Small intestine (tissue), 7 donors: ENCODE data around the gene TSC1. TPM values are rescaled to one million over a fixed set of nuclear protein-coding genes. Genes with fewer than 3 reads are reported as not detected.

ENCODE experiments used
- DNase-seq, 2 donors: peaks; one replicate each; pipeline versions ENCODE4 v3.0.0 to v3.0.0-alpha.2; 2013
- FAIRE-seq: peaks from 2 replicates; lab custom pipeline; 2012; peaks lifted over from hg19 to GRCh38; lab: Jason Lieb, UNC
- H3K27ac ChIP-seq, 3 donors: one replicate each; pipeline ENCODE4 v1.5.1; 2013; ENCODE audit warnings: low read length in 2 of 3, mild to moderate bottlenecking in 2 of 3, control low read depth in 1 of 3, inconsistent platforms in 1 of 3, low read depth in 1 of 3, moderate library complexity in 1 of 3
- H3K27me3 ChIP-seq, 3 donors: one replicate each; pipeline ENCODE4 v1.6.1; 2013; ENCODE audit warnings: low read length in 3 of 3, inconsistent platforms in 1 of 3; ENCODE audit not compliant: control insufficient read depth in 3 of 3, insufficient read depth in 3 of 3
- H3K36me3 ChIP-seq, 3 donors: one replicate each; pipeline ENCODE4 v1.6.1; 2013; ENCODE audit warnings: low read length in 3 of 3, inconsistent platforms in 1 of 3, low read depth in 1 of 3, mild to moderate bottlenecking in 1 of 3, moderate library complexity in 1 of 3; ENCODE audit not compliant: control insufficient read depth in 3 of 3, insufficient read depth in 2 of 3
- H3K4me1 ChIP-seq, 3 donors: one replicate each; pipeline ENCODE4 v1.6.1; 2013; ENCODE audit warnings: low read length in 2 of 3, inconsistent platforms in 1 of 3, low read depth in 1 of 3, mild to moderate bottlenecking in 1 of 3, moderate library complexity in 1 of 3; ENCODE audit not compliant: control insufficient read depth in 3 of 3, insufficient read depth in 2 of 3
- H3K4me3 ChIP-seq, 3 donors: one replicate each; pipeline ENCODE4 v1.5.1; 2013; ENCODE audit warnings: low read length in 3 of 3, control low read depth in 1 of 3, inconsistent platforms in 1 of 3, low read depth in 1 of 3, mild to moderate bottlenecking in 1 of 3, moderate library complexity in 1 of 3
- H3K9me3 ChIP-seq, 2 donors: one replicate each; pipeline ENCODE4 v1.6.1; 2013; ENCODE audit warnings: low read depth in 1 of 2, low read length in 1 of 2; ENCODE audit not compliant: control insufficient read depth in 2 of 2, insufficient read depth in 1 of 2
- WGBS, 3 donors: extraction: QIAGEN DNeasy Blood & Tissue Kit; methylation state at CpG; one replicate each; pipeline ENCODE4 v1.1.7; 2013; 5-methylcytosine and 5-hydroxymethylcytosine counted together
- polyA plus RNA-seq, 4 donors: library from polyadenylated mRNA; stranded (reverse) in 3 of 4; unstranded in 1 of 4; fragments of 200-250 nt in 3 of 4; fragments of 120-200 nt in 1 of 4; gene quantifications; one replicate each; pipeline versions ENCODE4 v1.2.1 to v1.2.3, GENCODE V29; 2013
- donor health status: healthy with polysubstance abuse.
- donor health status: control.
- donor health status: control.
- donor health status: Bipolar disorder and iron deficiency.
- donor health status: healthy.

Gene TSC1
- polyA plus RNA-seq, 4 donors: 7.3 to 43.3 (median 12.1) TPM

DNA sequence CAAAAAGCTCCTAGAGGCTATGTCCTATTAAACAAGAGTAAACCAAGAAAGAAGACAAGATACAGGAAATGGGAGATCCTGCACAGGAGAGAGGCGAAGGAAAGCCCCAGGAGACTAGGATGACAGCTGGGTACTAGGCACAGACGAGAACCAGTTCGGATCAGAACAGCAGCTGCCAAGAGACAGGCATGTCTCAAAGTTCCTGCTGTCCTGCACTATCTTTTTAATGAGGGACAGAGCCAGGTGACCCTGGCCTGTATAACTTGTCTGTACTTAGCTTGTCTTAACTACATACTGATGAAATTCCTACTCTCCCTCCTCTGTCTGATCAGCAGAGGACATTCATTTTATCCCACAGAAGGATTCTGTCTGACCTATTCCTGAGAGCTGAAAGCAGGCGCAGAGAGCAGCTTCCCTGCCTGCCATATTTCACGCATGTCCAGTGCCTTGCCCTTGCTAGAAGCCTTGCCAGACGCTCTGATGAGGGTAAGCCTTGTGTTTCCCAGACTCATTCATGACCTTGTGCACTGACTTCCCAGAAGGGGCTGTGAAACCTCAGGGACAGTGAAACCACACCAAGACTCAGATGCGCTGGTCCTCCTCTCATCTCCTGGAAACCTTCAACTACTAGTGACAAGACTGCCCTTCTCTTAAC, 24.7 kb downstream of the TSC1 start:
- 93 to 97% (median 94%) methylated on average over 7 of the region's 7 CpGs for WGBS, 3 donors

DNA sequence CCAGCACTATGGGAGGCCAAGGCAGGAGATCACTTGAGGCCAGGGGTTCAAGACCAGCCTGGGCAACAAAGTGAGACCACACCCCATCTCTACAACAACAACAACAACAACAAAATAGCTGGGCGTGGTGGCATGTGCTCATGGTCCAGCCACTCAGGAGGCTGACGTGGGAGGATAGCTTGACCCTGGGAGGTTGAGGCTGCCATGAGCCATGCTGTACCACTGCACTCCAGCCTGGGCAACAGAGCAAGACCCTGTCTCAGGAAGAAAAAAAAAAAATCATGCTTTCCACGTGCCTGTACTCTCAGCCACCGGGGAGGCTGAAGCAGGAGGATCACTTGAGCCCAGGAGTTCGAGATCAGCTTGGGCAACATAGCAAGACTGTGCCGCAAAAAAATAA, 29.5 kb downstream of the TSC1 start:
- Histone ChIP-seq H3K4me1 (no peaks in the 10 kb centered on the region), H3K4me3 (no peak overlapping the region), H3K27me3 (no peaks in the 10 kb centered on the region), H3K36me3 (peaks cover 8 to 39% (median 18%) of the 10 kb centered on the region in 3 donors), H3K27ac (no peak overlapping the region), H3K9me3 (no peaks in the 10 kb centered on the region)
- WGBS, 3 donors: 93 to 95% (median 94%) methylated on average over 6 of the region's 6 CpGs
- FAIRE-seq: no peak
- no peak for DNase-seq

More for the DNA sequence above, 24.7 kb downstream of the TSC1 start:
- DNase-seq (no peak), FAIRE-seq (no peak)
- Histone ChIP-seq H3K9me3 (no peaks in the 10 kb centered on the region), H3K4me3 (no peak overlapping the region), H3K27ac (no peak overlapping the region), H3K36me3 (peaks cover 17 to 37% (median 34%) of the 10 kb centered on the region in 3 donors), H3K27me3 (no peaks in the 10 kb centered on the region), H3K4me1 (no peaks in the 10 kb centered on the region)

DNA sequence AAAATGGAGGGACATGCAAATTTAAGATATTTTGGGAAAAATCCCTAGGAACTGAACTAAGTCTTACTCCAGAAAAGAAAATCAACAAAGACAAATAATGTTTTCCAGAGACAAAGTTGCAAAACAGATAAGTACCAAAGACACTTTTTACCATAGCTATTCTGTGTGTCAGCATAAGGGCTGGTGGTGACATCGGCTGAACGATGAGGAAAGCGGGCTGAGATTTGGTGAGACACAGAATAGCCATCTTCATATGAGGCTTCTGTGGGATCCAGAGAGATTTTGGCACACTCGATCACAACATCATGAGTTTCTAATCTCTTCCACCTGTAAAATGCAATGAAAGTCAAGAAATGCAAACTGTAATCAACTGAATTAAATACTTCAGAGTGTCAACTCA, 32.3 kb downstream of the TSC1 start:
- Histone ChIP-seq H3K36me3 (peaks cover 9 to 36% (median 11%) of the 10 kb centered on the region in 3 donors), H3K4me1 (no peaks in the 10 kb centered on the region), H3K27me3 (no peaks in the 10 kb centered on the region), H3K4me3 (no peak overlapping the region), H3K9me3 (no peaks in the 10 kb centered on the region), H3K27ac (no peak overlapping the region)
- no peak for FAIRE-seq
- WGBS, 3 donors: 95 to 99% (median 97%) methylated on average over 4 of the region's 4 CpGs
- no peak for DNase-seq

DNA sequence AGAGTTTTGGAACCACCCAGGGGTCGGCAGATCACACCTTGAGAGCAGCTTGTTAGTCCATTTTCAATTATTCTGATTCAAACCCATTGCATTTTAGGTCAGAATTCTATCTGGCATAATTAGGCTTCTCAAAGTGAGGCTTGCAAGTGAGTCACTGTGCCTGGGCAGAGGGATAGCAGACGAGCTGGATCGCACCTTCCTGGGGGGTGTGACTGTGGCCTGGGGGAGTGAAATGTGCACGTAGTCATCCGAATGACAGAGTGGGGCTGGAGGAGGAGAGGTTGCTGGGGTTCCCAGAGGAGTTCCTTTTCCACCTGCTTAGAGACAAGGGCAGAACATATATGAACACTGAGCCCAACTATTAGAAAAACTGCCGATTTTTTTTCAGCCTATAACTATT, 34.0 kb downstream of the TSC1 start:
- no peaks in the 10 kb centered on the region for H3K9me3 ChIP-seq
- no peak overlapping the region for H3K27ac ChIP-seq
- peaks cover 3 to 42% (median 13%) of the 10 kb centered on the region in 3 donors for H3K36me3 ChIP-seq
- no peak for FAIRE-seq
- 92 to 93% (median 93%) methylated on average over 6 of the region's 6 CpGs for WGBS, 3 donors
- no peaks in the 10 kb centered on the region for H3K27me3 ChIP-seq
- DNase-seq: no peak
- H3K4me1 ChIP-seq: no peaks in the 10 kb centered on the region
- no peak overlapping the region for H3K4me3 ChIP-seq

DNA sequence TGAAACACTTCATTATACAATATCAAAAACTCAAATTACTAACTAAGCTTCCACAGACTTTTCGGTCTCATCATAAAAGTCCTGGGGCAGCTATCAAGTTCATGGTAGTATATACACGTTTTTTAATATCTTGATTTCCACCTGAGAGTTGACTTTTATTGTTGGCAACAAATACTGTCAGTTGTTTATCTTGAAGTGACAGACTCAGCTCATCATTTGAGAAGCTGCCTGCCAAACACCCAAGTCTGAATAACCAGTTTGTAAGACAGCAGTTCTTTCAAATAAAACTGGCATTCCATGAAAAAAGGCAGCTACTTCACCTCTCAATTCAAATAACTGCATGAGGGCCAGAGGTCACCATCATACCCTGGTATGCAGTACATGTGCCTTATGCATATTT, 35.1 kb downstream of the TSC1 start:
- H3K9me3 ChIP-seq: no peaks in the 10 kb centered on the region
- H3K36me3 ChIP-seq: peaks cover 2 to 38% (median 13%) of the 10 kb centered on the region in 3 donors
- WGBS, 3 donors: 70 to 90% (median 79%) methylated on average over 2 of the region's 2 CpGs
- H3K27ac ChIP-seq: no peak overlapping the region
- no peaks in the 10 kb centered on the region for H3K4me1 ChIP-seq
- H3K27me3 ChIP-seq: no peaks in the 10 kb centered on the region
- no peak overlapping the region for H3K4me3 ChIP-seq
- FAIRE-seq: no peak
- no peak for DNase-seq

DNA sequence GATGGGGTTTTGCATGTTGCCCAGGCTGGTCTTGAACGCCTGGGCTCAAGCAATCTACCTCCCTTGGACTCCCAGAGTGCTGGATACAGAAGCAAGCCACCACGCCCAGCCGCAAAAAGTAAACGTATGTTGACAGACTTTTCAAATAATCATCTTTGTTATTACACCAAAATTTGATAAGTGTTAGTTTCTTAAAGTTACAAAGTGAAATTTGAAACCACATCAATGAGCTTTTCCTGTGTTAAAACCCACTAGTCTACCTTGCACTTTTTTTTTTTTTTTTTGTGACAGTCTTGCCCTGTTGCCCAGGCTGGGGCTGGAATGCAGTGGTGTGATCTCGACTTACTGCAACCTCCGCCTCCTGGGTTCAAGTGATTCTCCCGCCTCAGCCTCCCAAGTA, 35.8 kb downstream of the TSC1 start:
- Histone ChIP-seq H3K4me3 (no peak overlapping the region), H3K27ac (no peak overlapping the region), H3K4me1 (no peaks in the 10 kb centered on the region), H3K27me3 (no peaks in the 10 kb centered on the region), H3K36me3 (peaks cover 2 to 45% (median 13%) of the 10 kb centered on the region in 3 donors), H3K9me3 (no peaks in the 10 kb centered on the region)
- WGBS, 3 donors: 72 to 80% (median 79%) methylated on average over 7 of the region's 7 CpGs
- FAIRE-seq (no peak), DNase-seq (no peak)

DNA sequence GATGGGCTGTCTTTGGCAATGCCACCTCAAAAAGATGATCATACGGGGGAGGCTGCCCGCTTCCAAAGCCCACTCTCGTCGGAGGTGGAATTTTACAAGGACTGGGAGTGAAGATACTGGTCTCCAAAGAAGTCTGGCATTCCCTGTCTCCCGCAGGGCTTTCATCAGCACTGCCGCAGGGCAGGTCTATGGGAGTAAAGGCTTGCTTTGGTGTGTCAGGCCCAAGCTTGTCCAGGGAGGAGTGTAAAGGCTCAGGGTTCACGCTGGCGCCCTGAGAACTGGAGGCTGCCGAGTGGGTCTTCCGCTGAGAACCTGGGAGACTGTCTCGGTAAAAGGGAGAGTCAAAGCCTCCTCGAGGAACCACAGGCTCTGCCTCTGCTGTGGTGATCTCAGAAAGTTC, 38.7 kb downstream of the TSC1 start:
- 93 to 97% (median 95%) methylated on average over 12 of the region's 12 CpGs for WGBS, 3 donors
- no peaks in the 10 kb centered on the region for H3K27me3 ChIP-seq
- H3K27ac ChIP-seq: no peak overlapping the region
- no peak for FAIRE-seq
- no peaks in the 10 kb centered on the region for H3K9me3 ChIP-seq
- no peak overlapping the region for H3K4me3 ChIP-seq
- no peak for DNase-seq
- H3K36me3 ChIP-seq: peaks cover under 1 to 52% (median 13%) of the 10 kb centered on the region in 3 donors
- H3K4me1 ChIP-seq: no peaks in the 10 kb centered on the region

DNA sequence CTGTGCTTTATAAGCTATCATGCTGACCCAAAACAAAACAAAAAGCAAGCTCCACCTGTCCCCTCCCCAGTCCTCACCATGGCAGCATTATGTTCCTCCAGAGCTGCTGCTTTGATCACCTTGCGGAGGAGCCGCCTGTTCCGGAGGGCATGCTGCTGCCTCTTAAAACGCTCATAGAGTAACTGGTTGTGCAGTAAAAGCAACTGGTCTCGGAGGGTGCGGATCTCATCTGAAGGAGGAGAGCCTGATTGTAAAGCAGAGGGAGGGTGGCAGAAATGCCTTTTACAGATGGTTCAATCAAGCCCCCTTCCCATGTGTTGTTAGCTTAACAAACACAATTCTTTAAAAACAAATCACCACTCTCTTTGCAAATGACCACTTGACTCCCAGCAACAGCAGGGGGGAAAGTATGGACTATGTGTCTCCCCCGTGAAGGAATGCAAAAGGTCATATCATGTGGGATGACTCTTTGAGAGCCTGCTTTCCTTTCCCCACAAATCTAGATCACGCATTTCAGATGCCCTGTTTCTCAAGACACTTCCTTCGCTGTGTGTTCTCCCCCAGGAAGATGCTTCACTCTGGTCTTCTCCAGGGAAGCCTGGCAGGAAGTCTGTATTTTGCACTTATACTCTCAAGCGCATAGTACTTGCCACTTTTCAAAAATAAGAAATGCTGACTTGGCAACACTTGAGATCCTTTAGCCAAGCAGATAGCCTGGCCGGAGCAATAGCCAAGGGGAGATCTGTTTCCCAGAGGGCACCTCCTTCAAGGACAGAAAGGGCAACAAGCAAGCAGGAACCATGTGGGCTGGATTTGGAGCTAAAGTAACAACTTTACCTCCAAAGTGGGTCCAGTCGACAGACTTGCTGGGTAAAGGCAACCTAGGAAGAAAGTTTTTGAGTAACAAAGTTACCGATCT, 40.6 kb downstream of the TSC1 start:
- H3K4me3 ChIP-seq: no peak overlapping the region
- no peaks in the 10 kb centered on the region for H3K9me3 ChIP-seq
- no peak overlapping the region for H3K27ac ChIP-seq
- H3K36me3 ChIP-seq: peaks cover 0 to 54% (median 3%) of the 10 kb centered on the region in 3 donors
- no peaks in the 10 kb centered on the region for H3K4me1 ChIP-seq
- 90 to 95% (median 91%) methylated on average over 13 of the region's 13 CpGs for WGBS, 3 donors
- no peaks in the 10 kb centered on the region for H3K27me3 ChIP-seq
- no peak for DNase-seq
- no peak for FAIRE-seq
